Activated CD8-positive, alpha-beta memory T cell treated with anti-CD3 and anti-CD28 coated beads for 36 hours (primary cell): ENCODE data around the gene AGXT. TPM values are rescaled to one million over a fixed set of nuclear protein-coding genes. Genes with fewer than 3 reads are reported as not detected.
"Not testable (repeated sequence)": the region's sequence is repeated elsewhere in the genome, so short reads cannot be mapped to it uniquely, and the experiment has no call there.

Source experiments
- CTCF ChIA-PET: fragments of 350-600 bp; sonication (Branson Sonifier 250); formaldehyde crosslinking; loops from one replicate; lab custom pipeline; 2021; ENCODE audit warnings: antibody characterized with exemption; lab: Charles Lee
- POLR2A ChIA-PET: fragments of 350-600 bp; sonication (Branson Sonifier 250); formaldehyde crosslinking; loops from one replicate; lab custom pipeline; 2021; ENCODE audit warnings: antibody characterized with exemption; lab: Charles Lee
- total RNA-seq, 2 experiments: library from RNA; stranded (reverse); gene quantifications; one replicate each; pipeline ENCODE4 v1.2.3, GENCODE V29; 2021

The AGXT gene
- total RNA-seq, 2 experiments from 2014 or later, result not detected

DNA sequence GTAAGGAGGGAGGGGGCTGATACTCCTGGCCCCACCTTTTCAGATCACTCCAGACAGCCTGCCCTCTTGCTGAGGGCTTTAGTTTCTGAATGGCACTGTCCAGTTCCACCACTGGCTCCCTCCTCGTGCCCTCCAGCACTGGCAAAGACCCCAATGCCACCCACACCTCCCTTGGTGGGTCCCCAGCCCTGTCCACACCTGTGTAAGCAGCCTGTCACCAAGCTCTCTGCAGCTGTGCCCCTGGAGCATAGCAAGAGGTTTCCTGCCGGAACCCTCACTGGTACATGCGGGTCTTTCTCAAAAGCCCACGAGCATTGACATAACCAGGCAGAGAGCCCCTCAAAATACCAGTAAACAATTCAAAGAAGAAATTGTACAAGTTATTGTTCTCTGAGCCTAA lies 31.0 kb upstream of the AGXT start:
- ChIA-PET CTCF (no interaction called here), POLR2A (no interaction called here)

DNA sequence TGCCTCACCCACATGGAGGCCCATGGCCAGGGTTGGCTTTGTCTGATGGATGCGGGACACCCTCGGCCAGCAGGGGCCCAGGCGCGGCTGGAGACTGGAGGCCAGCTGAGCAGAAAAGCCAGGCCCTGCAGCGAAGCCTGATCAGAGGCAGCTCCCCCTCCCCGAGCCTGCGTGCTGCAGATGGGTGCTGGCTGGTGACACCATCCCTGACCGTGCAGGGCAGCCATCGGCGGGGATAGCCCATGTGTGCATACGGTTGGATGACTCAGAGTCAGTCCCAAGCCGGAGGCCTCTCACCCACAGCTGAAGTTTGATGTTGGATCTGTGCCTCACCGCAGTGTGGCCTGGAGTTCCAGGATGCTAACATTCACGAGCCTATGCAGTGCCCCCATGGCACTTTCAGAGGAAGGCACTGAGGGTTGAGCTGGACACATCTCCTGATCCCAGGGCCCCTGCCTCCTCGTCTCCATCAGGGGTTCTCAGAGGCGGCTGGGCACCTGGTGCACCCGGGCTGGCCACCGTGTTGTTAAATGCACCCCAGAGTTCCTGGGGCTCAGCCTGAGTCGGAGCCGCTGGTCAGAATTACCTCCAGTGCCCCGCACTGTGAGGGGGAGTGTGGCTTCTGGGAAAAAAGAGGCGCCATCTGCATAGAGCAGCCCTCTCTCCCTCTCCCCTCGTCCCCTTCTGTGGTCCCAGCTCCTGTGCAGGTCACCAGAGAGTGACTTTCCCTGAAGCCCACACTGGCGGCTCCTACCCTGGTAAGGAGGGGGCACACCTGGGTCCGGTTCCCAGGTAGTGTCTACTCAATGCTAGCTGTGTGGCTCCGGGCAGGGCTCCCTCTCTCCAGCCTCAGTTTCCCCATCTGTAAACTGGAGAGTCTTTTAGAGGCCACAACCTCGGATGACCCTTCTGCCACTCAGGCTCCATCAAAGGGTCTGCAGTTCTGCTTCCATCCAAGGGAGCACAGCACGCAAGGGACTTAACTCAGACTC lies 29.2 kb upstream of the AGXT start:
- POLR2A ChIA-PET, result no interaction called here
- CTCF ChIA-PET, result interaction anchor here (1.6 kb wide), 2 partner anchors 12 to 14 kb away, joined by 3 to 7 read pairs; no protein-coding TSS in a partner anchor

DNA sequence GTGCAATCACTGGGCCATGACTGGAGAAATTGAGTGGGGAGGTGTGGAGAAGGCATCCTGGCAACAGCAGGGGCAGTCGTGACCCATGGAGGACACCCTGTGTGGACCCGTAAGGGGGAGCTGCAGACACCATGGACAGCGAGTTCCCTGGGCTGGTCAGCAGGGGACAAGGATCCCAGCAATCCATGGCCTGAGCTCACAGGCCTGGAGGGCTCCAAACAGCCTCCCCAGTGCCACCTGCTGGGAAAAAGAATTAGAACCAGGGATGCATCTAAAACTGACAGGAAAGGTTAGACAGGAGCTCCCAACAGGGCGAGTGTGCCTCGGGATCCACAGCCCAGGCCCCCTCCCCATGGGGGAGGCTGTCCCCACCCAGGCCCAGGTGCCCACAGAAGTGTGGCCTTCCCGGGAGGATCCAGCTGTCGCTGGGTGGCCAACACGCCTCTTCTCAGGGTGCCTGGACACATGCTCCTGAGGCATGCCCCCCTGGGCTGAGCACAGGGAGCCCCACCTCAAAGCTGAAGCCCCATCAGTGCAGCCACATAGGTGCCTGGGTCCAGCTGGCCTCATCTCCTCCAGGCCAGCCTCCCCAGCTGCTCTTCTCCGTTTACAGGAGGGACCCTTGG lies 28.1 kb upstream of the AGXT start:
- POLR2A ChIA-PET, result no interaction called here
- CTCF ChIA-PET, result interaction anchor here (0.9 to 1.6 kb wide), 3 partner anchors 11 to 326 kb away, joined by 3 to 7 read pairs (median 3); no protein-coding TSS in a partner anchor

DNA sequence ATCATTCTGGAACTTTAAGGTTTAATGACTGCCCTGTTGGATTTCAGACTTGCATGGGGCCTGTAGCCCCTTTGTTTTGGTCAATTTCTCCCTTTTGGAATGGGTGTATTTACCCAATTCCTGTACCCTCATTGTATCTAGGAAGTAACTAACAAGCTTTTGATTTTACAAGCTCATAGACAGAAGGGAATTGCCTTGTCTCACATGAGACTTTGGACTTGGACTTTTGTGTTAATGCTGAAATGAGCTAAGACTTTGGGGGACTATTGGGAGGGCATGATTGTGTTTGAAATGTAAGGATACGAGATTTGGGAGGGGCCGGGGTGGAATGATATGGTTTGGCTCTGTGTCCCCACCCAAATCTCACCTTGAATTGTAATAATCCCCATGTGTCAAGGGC lies 22.3 kb upstream of the AGXT start:
- POLR2A ChIA-PET, CTCF ChIA-PET: not testable (repeated sequence)

DNA sequence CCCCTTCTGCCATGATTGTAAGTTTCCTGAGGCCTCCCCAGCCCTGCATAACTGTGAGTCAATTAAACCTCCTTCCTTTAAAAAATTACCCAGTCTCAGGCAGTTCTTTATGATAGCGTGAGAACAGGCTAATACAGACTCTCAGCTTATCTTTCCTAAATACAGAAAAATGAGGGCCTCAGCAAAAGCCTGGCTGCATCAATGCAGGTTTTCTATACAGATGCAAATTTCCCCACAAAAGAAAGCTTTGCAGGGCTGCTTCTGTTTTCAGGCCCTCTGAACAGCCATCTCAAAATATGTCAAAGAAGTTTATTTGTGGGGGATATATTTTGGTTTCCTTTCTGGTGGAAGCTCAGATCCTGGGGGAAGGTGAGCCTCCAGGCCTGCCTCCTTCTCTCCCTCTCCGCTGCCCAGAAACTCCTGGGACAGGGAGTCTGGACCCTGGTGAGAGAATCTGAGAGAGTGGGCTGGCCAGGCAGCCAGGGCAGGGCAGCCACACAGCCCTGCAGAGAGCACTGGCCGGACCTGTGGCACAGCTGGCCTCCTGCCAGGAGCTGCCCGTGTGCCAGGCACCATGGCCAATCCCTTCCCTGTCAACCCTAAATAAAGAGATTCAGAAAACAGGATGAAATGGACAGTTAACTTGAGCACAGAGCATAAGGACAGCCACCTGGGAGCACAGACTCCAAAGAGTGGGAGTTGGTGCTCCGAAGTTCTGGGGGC lies 21.6 kb upstream of the AGXT start:
- POLR2A ChIA-PET, result no interaction called here
- CTCF ChIA-PET, result no interaction called here

DNA sequence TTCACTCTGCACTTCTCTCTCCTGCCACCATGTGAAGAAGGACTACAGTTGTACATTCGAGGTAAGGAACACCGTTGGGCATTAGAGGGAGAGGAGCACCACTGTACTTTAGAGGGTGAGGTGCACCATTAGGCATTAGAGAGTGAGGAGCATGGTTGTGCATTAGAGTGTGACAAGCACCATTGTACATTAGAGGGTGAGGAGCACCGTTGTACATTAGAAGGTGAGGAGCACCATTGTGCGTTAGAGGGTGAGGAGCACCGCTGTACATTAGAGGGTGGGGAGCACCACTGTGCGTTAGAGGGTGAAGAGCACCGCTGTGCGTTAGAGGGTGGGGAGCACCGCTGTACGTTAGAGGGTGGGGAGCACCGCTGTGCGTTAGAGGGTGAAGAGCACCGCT lies 20.8 kb upstream of the AGXT start:
- POLR2A ChIA-PET, result no interaction called here

DNA sequence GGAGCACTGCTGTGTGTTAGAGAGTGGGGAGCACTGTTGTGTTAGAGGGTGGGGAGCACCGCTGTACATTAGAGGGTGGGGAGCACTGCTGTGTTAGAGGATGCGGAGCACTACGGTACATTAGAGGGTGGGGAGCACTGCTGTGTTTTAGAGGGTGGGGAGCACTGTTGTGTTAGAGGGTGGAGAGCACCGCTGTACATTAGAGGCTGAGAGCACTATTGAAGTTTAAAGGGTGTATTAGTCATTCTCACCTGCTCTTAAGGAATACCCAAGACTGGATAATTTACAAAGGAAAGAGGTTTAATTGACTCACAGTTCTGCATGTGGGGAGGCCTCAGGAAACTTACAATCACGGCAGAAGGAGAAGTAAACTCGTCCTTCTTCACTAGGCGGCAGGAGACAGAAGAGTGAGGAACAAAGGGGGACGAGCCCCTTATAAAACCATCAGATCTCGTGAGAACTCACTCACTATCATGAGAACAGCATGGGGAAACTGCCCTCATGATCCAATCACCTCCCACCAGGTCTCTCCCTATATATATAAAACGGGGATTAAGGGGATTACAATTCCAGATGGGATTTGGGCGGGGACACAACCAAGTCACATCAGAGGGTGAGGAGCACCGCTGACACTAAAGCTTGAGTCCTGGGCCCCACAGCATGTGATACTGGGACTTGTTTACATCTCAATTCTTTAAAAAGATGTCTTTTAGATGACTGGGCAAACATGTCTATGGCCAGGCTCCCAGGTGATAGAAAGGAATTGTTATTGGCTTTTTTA lies 19.5 kb upstream of the AGXT start:
- POLR2A ChIA-PET, result no interaction called here
- CTCF ChIA-PET, result no interaction called here

More for the DNA sequence above, 20.8 kb upstream of the AGXT start:
- CTCF ChIA-PET, result no interaction called here

DNA sequence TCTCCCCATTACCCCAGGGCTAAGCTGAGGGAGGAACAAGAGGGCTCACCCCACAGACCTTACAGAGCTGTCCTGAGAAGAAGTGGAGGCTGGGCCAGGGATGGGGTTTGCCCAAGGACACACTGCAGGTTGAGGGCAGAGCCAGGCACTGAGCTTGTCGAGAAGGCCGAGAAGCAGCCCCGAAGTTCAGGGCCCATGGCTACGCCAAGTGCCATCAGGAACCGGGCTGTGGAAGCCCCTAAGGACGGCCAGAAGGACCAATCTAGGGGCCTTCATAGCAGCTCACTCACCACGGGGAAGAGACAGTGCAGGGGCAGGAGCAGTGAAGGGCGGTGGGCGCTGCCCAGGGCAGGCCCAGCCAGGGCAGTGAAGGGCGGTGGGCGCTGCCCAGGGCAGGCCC lies 18.6 kb upstream of the AGXT start:
- POLR2A ChIA-PET, result no interaction called here
- CTCF ChIA-PET, result no interaction called here

DNA sequence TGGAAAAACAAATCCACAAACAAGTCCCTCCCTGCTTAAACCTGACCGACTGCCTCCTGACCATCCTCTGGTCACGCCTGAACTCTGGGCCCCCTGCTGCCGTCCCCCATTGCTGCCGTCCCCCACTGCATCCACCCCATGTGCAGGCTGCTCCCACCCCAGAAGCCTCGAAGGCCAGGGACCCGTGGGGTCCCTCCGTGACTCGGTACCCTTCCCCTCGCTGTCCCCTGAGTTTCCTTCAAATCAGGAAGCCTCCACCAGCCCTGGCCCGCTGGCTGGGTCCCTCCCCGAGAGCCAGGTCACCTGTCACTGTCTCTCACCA lies 17.9 kb upstream of the AGXT start:
- CTCF ChIA-PET, result interaction anchor here (1.0 to 1.6 kb wide), 5 partner anchors 10 to 406 kb away, joined by 3 to 7 read pairs (median 3); no protein-coding TSS in a partner anchor

DNA sequence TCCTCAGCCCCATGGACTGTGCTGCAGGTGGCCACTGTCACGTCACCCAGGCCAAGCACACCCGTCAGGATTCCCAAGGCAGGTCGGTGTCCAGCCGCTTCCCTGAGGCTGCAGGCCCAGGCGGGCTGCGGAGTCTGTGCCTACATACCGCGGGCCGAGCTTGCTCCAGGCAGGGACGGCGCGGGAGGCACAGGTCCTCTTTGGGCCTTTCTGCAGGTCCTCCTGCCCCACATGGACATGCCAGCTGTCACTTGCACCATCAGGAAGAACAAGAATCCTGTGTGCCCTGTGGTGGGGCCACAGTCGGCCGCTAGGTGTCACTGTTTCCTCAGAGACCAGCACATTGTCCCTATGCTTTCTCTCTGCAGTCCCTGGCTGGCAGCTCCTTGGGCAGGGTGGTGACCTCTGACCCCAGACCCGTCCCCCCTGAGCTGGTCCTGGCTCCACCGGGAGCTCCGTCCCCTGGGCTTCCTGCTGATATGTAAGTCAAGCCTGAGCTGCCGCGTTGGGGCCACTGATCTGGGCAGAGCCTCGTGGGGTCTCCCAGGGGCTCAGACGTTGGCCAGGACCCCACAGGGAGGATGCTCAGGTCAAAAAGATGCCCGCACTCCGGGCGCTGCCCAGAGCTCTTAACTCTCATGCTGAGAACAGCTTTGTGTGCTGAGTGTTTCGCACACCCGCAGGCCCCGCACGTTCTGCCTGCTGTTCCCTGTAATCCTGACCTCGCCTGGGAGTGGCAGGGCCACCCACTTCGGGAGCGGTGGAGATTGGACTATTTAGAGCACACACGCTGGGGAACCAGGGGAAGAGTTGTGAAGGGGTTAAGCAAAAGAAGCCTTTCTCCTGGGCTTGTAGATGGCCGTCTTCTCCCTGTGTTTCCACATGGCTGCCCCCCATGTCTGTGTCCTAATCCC lies 17.3 kb upstream of the AGXT start:
- ChIA-PET CTCF (interaction anchor here (0.6 to 1.6 kb wide), 6 partner anchors 10 to 941 kb away, joined by 3 to 7 read pairs (median 3); no protein-coding TSS in a partner anchor), POLR2A (no interaction called here)

More for the DNA sequence above, 17.9 kb upstream of the AGXT start:
- POLR2A ChIA-PET, result no interaction called here

DNA sequence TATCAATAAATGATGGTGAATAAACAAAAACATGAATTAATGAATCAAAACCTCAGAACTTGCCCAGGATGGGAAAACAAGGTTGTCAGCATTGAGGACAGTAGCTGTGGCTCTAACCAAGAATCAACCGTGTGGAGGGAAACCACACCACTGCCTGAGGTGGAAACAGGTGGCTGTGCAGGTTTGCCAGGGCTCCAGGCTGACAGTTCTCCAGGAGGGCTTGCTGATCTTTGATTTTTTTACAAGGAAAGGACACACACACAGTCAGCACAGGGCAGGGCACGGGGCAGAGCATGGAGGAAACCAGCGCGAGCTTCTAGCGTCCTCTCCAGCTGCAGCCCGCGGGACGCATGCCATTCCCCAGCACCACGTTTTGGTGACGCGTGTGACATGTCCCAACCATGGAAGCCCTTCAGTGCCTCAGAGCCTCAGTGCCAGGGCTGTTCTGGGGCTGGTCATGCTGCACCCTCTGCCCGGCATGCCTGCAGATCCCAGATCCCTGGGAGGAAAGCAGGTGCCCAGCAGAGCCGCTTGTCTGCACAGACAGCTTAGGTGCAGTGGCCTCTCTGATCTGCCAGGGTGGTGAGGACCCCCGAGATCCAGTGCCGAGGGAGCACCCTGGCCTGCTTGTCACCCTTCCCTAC lies 15.8 kb upstream of the AGXT start:
- ChIA-PET CTCF (no interaction called here), POLR2A (no interaction called here)

DNA sequence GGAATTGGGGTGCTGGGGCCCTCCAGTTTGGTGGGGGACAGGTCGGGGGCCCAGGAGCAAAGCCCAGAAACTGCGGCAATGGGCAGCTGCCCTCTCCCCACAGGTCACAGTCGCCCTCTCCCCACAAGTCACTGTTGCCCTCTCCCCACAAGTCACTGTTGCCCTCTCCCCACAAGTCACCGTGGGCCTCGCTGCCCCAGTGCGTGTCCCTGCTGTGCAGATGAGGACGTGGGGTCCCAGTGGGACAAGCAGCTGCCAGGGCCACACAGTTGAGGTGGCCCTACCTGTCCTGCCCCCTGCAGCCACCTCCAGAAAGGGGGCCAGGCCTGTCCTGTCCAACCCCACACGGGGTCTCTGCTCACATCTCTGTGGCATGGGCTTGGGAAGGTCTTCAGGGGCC lies 13.0 kb upstream of the AGXT start:
- ChIA-PET POLR2A (no interaction called here), CTCF (no interaction called here)

DNA sequence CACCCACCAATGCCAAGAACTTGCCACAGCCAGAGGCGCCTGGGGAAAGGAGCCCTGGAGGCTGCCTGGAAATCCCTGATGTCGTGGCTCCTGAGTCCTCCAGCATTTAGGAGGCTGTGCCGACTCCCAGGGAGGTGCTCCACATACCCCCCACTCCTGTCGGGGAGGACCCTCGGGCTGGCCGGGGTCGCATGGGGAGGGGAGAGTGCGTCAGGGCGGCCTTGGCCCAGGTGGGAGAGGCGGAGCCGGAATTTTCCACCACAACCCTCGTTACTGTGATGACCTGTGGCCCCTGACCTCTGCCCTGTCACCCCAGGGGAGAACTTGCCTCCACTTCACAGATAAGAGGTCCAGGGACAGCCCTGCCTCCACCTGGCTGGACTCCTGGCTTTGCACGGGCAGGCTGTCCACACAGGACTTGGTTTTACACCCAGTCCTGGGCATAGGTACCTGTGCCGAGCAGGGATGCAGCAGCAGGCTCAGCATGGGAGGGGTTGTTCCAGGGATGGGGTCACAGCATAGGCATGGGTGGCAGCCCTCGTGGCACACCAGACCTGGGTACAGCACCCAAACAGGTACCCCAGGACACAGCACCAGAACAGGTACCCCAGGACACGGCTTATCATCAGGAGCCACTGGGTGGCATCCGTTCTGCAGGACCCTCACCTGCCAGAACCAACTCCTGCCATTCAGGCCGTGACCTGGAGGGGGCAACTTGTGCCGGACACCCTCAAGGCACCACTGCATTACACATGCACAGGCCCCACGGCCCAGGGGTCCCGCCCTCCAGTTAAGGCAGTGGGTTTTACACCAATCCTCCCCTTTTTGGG lies 12.3 kb upstream of the AGXT start:
- ChIA-PET POLR2A (no interaction called here), CTCF (no interaction called here)

DNA sequence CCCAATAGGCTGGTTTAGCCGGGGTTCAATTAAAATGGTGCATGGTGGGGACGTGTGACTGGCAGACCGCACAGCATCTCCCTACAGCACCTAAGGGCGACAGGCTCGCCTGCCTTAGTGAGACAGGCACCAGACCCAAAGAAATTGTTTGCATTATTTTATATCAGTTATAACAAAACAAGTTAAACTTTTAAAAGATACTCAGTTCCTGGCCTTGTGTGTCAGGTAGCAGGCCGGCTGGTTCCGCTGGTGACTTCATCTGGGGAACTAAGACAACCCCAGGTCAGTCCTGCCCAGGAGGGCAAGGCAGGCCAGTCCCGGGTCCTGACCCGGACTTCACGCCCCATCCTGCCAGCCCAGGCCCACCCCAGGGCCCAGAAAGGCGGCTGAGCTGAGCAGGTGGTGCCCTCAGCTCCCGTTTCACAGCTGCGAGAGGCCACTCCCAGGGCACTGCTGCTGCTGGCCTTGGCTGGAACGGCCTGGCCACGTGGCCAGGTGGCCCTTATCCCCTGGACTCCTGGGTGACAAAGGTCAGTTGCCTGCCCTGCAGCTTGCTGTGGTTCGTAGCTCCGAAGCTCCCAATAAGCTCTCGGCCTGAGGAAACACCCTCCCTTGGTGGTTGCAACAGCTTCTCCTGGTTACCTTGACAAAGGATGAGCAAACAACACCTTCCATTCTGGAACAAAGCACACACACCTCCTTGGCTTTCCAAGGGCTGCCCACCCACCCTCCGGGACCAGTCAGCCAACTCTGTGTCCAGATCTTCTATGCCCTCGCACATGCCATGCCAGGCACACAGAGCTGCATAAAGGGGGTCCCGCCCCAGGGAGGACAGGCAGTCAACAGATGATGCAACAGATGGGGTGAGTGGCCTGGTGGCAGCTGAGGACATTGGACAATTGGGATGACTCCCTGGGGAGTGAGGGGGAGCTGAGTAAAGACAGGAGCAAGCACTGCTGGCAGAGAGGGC lies 11.3 kb upstream of the AGXT start:
- CTCF ChIA-PET, result interaction anchor here (0.6 kb wide), 1 partner anchor 15 kb away, joined by 3 read pairs; no protein-coding TSS in a partner anchor

DNA sequence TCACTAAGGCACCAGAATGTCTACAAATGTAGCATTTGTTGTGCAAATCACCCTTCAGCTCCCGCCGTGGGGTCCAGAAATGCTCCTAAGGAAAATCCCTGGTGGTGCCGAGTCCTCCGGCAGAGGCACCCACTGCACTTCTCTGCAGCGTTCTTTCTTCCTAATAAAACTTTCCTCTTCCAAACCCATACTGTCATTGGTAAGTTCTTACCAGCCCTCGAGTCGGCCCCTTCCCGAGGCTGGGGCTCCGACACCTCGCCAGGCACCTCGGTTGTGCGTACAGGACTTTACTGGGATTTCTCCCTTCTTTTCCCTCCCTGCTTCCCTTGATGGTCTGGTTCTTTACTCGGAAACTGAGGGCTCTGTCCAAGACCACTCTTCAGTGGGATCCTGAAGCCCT lies 10.3 kb upstream of the AGXT start:
- ChIA-PET CTCF (no interaction called here), POLR2A (no interaction called here)

More for the DNA sequence above, 11.3 kb upstream of the AGXT start:
- POLR2A ChIA-PET, result no interaction called here

DNA sequence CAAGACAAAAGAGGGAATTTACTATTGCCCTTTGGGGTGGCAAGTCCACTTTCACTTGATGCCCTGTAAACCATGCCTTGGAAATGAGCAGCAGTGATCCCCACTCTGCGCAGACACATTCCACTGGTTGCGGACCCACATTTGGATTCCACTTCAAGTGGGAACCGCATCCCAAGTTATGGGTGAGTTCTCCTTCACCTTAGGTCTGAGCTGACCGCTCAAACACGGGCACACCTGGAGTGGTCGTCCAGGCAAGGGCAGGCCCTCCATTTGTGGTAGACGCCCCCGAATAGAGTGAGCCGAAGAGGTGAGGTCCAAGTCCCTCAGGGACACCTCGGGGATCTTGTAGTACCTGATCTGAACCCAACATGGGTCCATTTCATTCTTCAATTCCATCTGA lies 9.8 kb upstream of the AGXT start:
- CTCF ChIA-PET, result no interaction called here
- POLR2A ChIA-PET, result no interaction called here
